OCI-LY3 (cell line): ENCODE measurements around the gene UNKL.

Experiments used
- CTCF ChIP-seq: fragments of 200-600, 300-600 bp; sonication (generic); IDR thresholded peaks from 2 replicates; pipeline ENCODE4 v1.5.1; 2014; ENCODE audit warnings: antibody characterized with exemption, low read length, low read depth
- EZH2phosphoT487 ChIP-seq: fragments of 200-600 bp; shearing (Covaris generic); IDR thresholded peaks from 2 replicates; pipeline ENCODE4 v1.6.1; 2018; ENCODE audit warnings: antibody characterized with exemption, mixed run types, low read depth

DNA sequence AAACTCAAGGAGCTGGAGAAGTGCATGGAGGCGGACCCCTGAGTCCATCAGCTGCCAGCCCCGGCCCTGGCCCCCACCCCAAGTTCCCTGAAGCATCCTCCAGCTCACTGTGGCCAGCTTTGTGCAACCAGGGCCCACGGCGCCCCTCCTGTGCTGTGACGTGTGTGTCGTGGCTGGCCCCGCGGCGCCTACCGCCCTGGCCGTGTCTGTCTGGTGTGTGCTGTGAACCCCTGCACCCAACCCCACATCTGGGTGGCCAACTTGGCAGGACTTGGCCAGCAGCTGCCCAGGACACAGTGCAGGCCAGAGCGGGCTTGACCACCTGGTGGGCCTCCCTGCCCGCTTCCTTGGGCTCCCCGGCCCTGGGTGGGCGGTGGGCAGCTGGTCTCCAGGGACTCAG is 66.1 kb downstream of the UNKL start:
- TF ChIP-seq CTCF (no peak), EZH2phosphoT487 (no peak)
